Effector memory CD8-positive, alpha-beta T cell (primary cell): ENCODE data around the gene TUBG1.
A peak's percentile ranks its signal among the peaks of the same experiment; 100 is the strongest.

Experiments used
- ATAC-seq: fragments of 150-1000 bp; cut with Tn5 transposase; replicated peaks from 2 replicates; pipeline ENCODE4 v1.10.0; 2021; ENCODE audit warnings: mild to moderate bottlenecking, moderate library complexity
- DNase-seq, 3 experiments: peaks; one replicate each; pipeline ENCODE4 v3.0.0; 2021
- H3K27ac Mint-ChIP-seq, 2 donors: one replicate each; pipeline ENCODE4 v1.8.0; 2022; ENCODE audit warnings: mild to moderate bottlenecking in 2 of 2, mixed read lengths in 2 of 2, moderate library complexity in 2 of 2
- H3K27me3 Mint-ChIP-seq, 2 donors: one replicate each; pipeline ENCODE4 v1.8.0; 2022; ENCODE audit warnings: mixed read lengths in 2 of 2
- H3K36me3 Mint-ChIP-seq: one replicate; pipeline ENCODE4 v1.8.0; 2022; ENCODE audit warnings: mild to moderate bottlenecking, moderate library complexity, mixed read lengths; ENCODE audit not compliant: insufficient read depth
- H3K4me1 Mint-ChIP-seq, 2 donors: one replicate each; pipeline ENCODE4 v1.8.0; 2022; ENCODE audit warnings: low read depth in 2 of 2, mixed read lengths in 2 of 2
- H3K4me3 Mint-ChIP-seq, 2 donors: one replicate each; pipeline ENCODE4 v1.8.0; 2022; ENCODE audit warnings: mild to moderate bottlenecking in 2 of 2, mixed read lengths in 2 of 2, moderate library complexity in 2 of 2
- H3K9me3 Mint-ChIP-seq, 2 donors: one replicate each; pipeline ENCODE4 v1.8.0; 2022; ENCODE audit warnings: mixed read lengths in 2 of 2
- total RNA-seq, 9 experiments: gene quantifications; one replicate each; lab custom pipeline; 2026; lab: John Stamatoyannopoulos, UW

Gene TUBG1
- 4.9 to 39.6 (median 14.9) reads per million in 9 experiments for total RNA-seq

DNA sequence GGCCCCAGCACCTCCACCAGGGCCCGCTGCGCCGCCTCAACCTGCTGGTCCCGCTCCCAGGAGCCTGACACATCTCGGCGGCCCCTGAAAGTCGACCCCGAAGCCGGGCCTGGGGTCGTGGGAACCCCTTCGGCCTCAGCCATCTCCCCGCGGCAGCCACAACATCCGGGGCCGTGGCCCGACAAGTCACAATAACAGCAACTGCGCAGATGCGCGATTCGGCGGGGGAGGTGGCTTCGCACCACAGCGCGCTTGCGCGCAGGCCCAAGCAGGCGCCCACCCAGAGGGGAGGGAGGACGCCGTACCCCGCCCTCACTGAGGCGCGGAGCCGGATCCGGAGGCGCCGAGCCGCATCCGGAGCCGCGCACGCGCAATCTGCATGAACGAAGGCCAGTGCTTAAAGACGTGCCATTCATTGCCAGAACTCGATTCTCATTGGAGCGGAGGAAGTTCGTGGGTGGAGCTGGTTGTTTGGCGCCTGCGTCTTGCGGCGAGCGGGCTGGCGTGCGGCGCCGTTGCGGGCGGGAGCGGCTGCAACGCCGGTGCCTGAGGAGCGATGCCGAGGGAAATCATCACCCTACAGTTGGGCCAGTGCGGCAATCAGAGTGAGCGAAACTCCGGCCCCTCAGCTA is at the start of gene TUBG1, which contains the start of gene RETREG3:
TSS of gene TUBG1 (plus strand) at position 502 of the 632 bp plus-strand sequence. CDS start at position 557, 55 bp downstream.
TSS of gene RETREG3 (minus strand) at position 193 of the 632 bp plus-strand sequence. CDS start at position 143, 50 bp downstream.
- H3K27ac Mint-ChIP-seq, result peak within 1 kb of the TSS; percentile 97
- H3K4me1 Mint-ChIP-seq, result peaks cover 29 to 41% of the 10 kb centered on the region in 2 donors
- peak within 1 kb of the TSS; percentile 98 to 99 for H3K4me3 Mint-ChIP-seq
- H3K27me3 Mint-ChIP-seq, result no peaks in the 10 kb centered on the region
- ATAC-seq (peak; percentile 89), DNase-seq (peak; percentile 97 to 99 (median 98))
- no peaks in the 10 kb centered on the region for H3K9me3 Mint-ChIP-seq
- H3K36me3 Mint-ChIP-seq, result peaks cover 43% of the 10 kb centered on the region

GRCh38 chr17:42560246-42560645 is 49.2 kb upstream of the TUBG1 start:
- Mint-ChIP-seq H3K9me3 (no peaks in the 10 kb centered on the region), H3K27ac (no peak overlapping the region), H3K4me3 (peak overlapping the region in 1 of 2 donors; percentile 52), H3K27me3 (no peaks in the 10 kb centered on the region), H3K4me1 (peaks cover 22 to 25% of the 10 kb centered on the region in 2 donors), H3K36me3 (peaks cover 26% of the 10 kb centered on the region)
- no peak for ATAC-seq
- no peak for DNase-seq

- peak; percentile 88 to 90 (median 89) for DNase-seq
- Mint-ChIP-seq H3K4me1 (peaks cover 27 to 31% of the 10 kb centered on the region in 2 donors), H3K36me3 (peaks cover 43% of the 10 kb centered on the region), H3K27me3 (no peaks in the 10 kb centered on the region), H3K9me3 (no peaks in the 10 kb centered on the region), H3K27ac (peak within 1 kb of the TSS; percentile 91 to 92), H3K4me3 (peak within 1 kb of the TSS; percentile 90)
- peak; percentile 69 for ATAC-seq
Measured at GRCh38 chr17:42561897-42562387, 47.5 kb upstream of the TUBG1 start, which contains the start of gene COASY. COASY (plus strand) TSS chr17:42562148; CDS start chr17:42562623, 475 bp downstream.

DNA sequence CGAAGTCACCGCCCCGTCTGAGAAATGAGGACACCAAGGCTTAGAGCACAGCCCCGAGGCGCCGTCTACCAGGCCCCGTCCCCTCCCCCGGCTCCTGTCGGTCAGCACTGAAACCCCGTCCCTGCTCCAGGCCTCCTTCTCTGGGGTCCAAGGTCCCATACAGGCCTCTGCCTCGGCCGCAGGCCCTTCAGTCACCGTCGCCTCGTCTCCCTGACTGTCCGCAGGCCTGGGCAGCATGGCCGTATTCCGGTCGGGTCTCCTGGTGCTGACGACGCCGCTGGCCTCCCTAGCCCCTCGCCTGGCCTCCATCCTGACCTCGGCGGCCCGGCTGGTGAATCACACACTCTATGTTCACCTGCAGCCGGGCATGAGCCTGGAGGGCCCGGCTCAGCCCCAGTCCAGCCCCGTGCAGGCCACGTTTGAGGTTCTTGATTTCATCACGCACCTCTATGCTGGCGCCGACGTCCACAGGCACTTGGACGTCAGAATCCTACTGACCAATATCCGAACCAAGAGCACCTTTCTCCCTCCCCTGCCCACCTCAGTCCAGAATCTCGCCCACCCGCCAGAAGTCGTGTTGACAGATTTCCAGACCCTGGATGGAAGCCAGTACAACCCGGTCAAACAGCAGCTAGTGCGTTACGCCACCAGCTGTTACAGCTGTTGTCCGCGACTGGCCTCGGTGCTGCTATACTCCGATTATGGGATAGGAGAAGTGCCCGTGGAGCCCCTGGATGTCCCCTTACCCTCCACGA is 46.9 kb upstream of the TUBG1 start:
- H3K36me3 Mint-ChIP-seq, result peaks cover 48% of the 10 kb centered on the region
- peaks cover 32 to 34% of the 10 kb centered on the region in 2 donors for H3K4me1 Mint-ChIP-seq
- peak overlapping the region; percentile 90 for H3K4me3 Mint-ChIP-seq
- no peaks in the 10 kb centered on the region for H3K27me3 Mint-ChIP-seq
- DNase-seq (no peak), ATAC-seq (no peak)
- H3K27ac Mint-ChIP-seq, result peak overlapping the region; percentile 91 to 92
- H3K9me3 Mint-ChIP-seq, result no peaks in the 10 kb centered on the region

- no peaks in the 10 kb centered on the region for H3K9me3 Mint-ChIP-seq
- H3K36me3 Mint-ChIP-seq, result peaks cover 54% of the 10 kb centered on the region
- no peaks in the 10 kb centered on the region for H3K27me3 Mint-ChIP-seq
- no peak for ATAC-seq
- DNase-seq, result no peak
- peaks cover 36 to 38% of the 10 kb centered on the region in 2 donors for H3K4me1 Mint-ChIP-seq
- H3K27ac Mint-ChIP-seq, result peak overlapping the region in 1 of 2 donors; percentile 92
- H3K4me3 Mint-ChIP-seq, result peak overlapping the region; percentile 90
Measured at GRCh38 chr17:42563143-42563509, 46.4 kb upstream of the TUBG1 start.

GRCh38 chr17:42563543-42563942 is 45.9 kb upstream of the TUBG1 start:
- no peaks in the 10 kb centered on the region for H3K27me3 Mint-ChIP-seq
- DNase-seq (no peak), ATAC-seq (no peak)
- peak overlapping the region; percentile 62 to 90 for H3K4me3 Mint-ChIP-seq
- peaks cover 38 to 39% of the 10 kb centered on the region in 2 donors for H3K4me1 Mint-ChIP-seq
- H3K27ac Mint-ChIP-seq, result peak overlapping the region in 1 of 2 donors; percentile 92
- H3K9me3 Mint-ChIP-seq, result no peaks in the 10 kb centered on the region
- peaks cover 55% of the 10 kb centered on the region for H3K36me3 Mint-ChIP-seq

DNA sequence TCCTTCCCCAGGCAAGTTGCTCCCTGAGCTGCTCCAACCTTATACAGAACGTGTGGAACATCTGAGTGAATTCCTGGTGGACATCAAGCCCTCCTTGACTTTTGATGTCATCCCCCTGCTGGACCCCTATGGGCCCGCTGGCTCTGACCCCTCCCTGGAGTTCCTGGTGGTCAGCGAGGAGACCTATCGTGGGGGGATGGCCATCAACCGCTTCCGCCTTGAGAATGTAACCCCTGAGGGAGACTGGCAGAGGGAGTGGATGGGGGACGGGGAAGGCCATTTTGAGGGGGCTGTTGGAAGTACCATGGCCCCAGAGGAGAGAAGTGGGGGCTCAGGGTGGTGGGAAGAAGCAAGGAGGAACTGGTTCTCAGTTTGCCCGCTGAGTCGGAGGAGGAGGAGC is 45.5 kb upstream of the TUBG1 start:
- Mint-ChIP-seq H3K36me3 (peaks cover 57% of the 10 kb centered on the region), H3K27ac (peak overlapping the region in 1 of 2 donors; percentile 92), H3K4me1 (peaks cover 42% of the 10 kb centered on the region in 2 donors), H3K9me3 (no peaks in the 10 kb centered on the region), H3K4me3 (peak overlapping the region; percentile 62 to 90), H3K27me3 (no peaks in the 10 kb centered on the region)
- no peak for DNase-seq
- ATAC-seq, result no peak

DNA sequence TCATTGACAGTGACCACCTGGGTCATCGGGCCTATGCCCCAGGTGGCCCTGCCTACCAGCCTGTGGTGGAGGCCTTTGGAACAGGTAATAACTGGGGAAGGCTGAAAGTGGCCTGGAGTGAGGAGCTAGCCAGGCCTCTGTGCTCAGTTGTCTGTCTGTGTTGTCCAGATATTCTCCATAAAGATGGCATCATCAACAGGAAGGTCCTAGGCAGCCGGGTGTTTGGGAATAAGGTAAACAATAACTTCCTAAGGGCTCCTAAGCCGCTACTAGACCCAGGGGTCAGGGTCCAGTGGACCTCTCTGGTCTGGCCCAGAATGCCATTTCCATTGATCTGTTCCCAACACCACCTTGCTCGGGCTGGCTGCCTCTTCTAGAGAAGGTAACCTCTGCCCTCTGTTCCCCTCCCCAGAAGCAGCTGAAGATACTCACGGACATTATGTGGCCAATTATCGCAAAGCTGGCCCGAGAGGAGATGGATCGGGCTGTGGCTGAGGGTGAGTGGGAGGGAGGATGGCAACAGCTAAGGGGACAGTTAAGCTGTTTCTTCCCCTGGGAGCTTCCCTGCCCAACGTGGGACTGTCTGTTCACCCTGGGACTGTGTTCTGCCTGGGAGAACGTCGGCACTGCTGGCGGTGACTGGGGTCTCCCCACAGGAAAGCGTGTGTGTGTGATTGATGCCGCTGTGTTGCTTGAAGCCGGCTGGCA is 44.5 kb upstream of the TUBG1 start:
- peaks cover 40 to 43% of the 10 kb centered on the region in 2 donors for H3K4me1 Mint-ChIP-seq
- ATAC-seq, result no peak
- peaks cover 60% of the 10 kb centered on the region for H3K36me3 Mint-ChIP-seq
- H3K27me3 Mint-ChIP-seq, result no peaks in the 10 kb centered on the region
- no peak for DNase-seq
- H3K4me3 Mint-ChIP-seq, result no peak overlapping the region
- no peaks in the 10 kb centered on the region for H3K9me3 Mint-ChIP-seq
- peak overlapping the region in 1 of 2 donors; percentile 22 for H3K27ac Mint-ChIP-seq

- Mint-ChIP-seq H3K4me1 (peaks cover 40 to 43% of the 10 kb centered on the region in 2 donors), H3K27me3 (no peaks in the 10 kb centered on the region), H3K27ac (peak overlapping the region; percentile 88 to 93), H3K4me3 (peak overlapping the region; percentile 87 to 98), H3K36me3 (peaks cover 67% of the 10 kb centered on the region), H3K9me3 (no peaks in the 10 kb centered on the region)
- DNase-seq (no peak), ATAC-seq (no peak)
Measured at GRCh38 chr17:42565523-42566214, 43.8 kb upstream of the TUBG1 start.

- H3K9me3 Mint-ChIP-seq, result no peaks in the 10 kb centered on the region
- peaks cover 42 to 43% of the 10 kb centered on the region in 2 donors for H3K4me1 Mint-ChIP-seq
- H3K36me3 Mint-ChIP-seq, result peaks cover 67% of the 10 kb centered on the region
Measured at GRCh38 chr17:42566215-42566882, 43.1 kb upstream of the TUBG1 start.

DNA sequence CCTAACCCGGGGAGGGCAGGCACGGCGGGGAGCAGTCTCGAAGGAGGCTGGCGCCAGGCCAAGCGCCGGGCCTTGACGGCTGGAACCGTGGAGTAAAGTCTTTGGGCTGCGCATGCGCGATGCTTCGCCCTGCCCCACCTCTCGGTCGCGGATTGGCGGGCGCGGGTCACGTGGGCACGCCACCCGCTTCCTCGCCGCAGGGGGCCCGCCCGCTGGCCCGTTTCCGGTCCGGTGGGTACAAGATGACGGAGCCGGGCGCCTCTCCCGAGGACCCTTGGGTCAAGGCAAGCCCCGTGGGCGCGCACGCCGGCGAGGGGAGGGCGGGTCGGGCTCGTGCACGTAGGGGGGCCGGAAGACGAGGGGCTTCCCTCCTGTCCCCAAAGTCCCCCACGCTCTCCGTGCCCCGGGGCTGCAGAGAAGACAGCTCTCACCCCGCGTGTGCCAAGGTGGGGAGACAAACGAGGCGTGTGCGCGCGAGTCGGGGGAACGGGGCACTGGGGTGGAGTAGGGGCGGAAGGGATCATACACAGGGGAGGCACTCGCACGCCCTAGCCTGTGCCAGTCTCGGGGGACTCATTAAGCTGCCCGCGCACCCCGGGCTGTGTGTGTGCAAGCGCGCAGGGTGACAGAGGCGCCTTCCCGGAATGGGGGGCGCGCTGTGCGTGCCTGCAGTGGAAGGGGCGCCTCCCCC is 42.5 kb upstream of the TUBG1 start, which contains the start of gene MLX:
TSS of gene MLX (plus strand) at position 218 of the 691 bp plus-strand sequence. CDS start at position 243, 25 bp downstream.
- Mint-ChIP-seq H3K27me3 (no peaks in the 10 kb centered on the region), H3K4me3 (peak within 1 kb of the TSS; percentile 87 to 98), H3K9me3 (no peaks in the 10 kb centered on the region), H3K27ac (peak within 1 kb of the TSS; percentile 88 to 93), H3K36me3 (peaks cover 67% of the 10 kb centered on the region), H3K4me1 (peaks cover 39% of the 10 kb centered on the region in 2 donors)
- peak; percentile 76 for ATAC-seq
- peak; percentile 84 to 89 (median 87) for DNase-seq

More at GRCh38 chr17:42566215-42566882, 43.1 kb upstream of the TUBG1 start:
- DNase-seq, result no peak
- no peak for ATAC-seq
- H3K27ac Mint-ChIP-seq, result peak overlapping the region; percentile 88 to 93
- H3K27me3 Mint-ChIP-seq, result no peaks in the 10 kb centered on the region
- peak overlapping the region; percentile 87 to 98 for H3K4me3 Mint-ChIP-seq
